IMR-90 (cell line): Measurements from ENCODE around the gene ZNF335. TPM values are rescaled to one million over a fixed set of nuclear protein-coding genes. Genes with fewer than 3 reads are reported as not detected.
"Not testable (repeated sequence)": the region's sequence is repeated elsewhere in the genome, so short reads cannot be mapped to it uniquely, and the experiment has no call there.

Source experiments
- ATAC-seq: fragments of 200-7000 bp; cut with Tn5 transposase; 2 replicates; pipeline ENCODE4 v1.9.1; 2020; ENCODE audit warnings: low read depth, mild to moderate bottlenecking, moderate library complexity
- BruUV-seq: library from RNA; stranded (reverse); fragments of 400-500 nt; replicated peaks from 2 replicates; lab custom pipeline; 2021; lab: Mats Ljungman, UMichigan
- CTCF ChIA-PET: fragments of 300-600 bp; formaldehyde crosslinking; extraction: SDS; loops from one replicate; lab custom pipeline; 2021; ENCODE audit warnings: antibody characterized with exemption; lab: Yijun Ruan, JAX
- POLR2A ChIA-PET: fragments of 300-600 bp; sonication (Branson Sonifier 250); formaldehyde crosslinking; loops from one replicate; lab custom pipeline; 2022; ENCODE audit warnings: antibody characterized with exemption; ENCODE audit not compliant: unreplicated experiment; lab: Charles Lee
- DNase-seq: peaks from one replicate; pipeline ENCODE4 v3.0.0; 2013
- H2AFZ ChIP-seq: replicated peaks from 2 replicates; pipeline ENCODE3; 2013; ENCODE audit warnings: low read length, mild to moderate bottlenecking; ENCODE audit not compliant: poor library complexity
- H2AK5ac ChIP-seq: 2 replicates; pipeline ENCODE4 v1.6.1; 2013; ENCODE audit warnings: low read depth, low read length, inconsistent platforms
- H2AK9ac ChIP-seq: replicated peaks from 2 replicates; pipeline ENCODE3; 2013; ENCODE audit warnings: mild to moderate bottlenecking, low read depth, low read length, moderate library complexity; ENCODE audit not compliant: poor library complexity
- H2BK120ac ChIP-seq: 2 replicates; pipeline ENCODE4 v1.6.1; 2013; ENCODE audit warnings: low read depth, low read length, inconsistent platforms
- H2BK15ac ChIP-seq: 3 replicates; pipeline ENCODE4 v1.6.1; 2013; ENCODE audit warnings: low read depth, low read length, inconsistent platforms
- H2BK20ac ChIP-seq: 2 replicates; pipeline ENCODE4 v1.6.1; 2013; ENCODE audit warnings: low read depth, mild to moderate bottlenecking, inconsistent platforms, low read length, moderate library complexity
- H2BK5ac ChIP-seq: 2 replicates; pipeline ENCODE4 v1.6.1; 2013; ENCODE audit warnings: mild to moderate bottlenecking, low read depth, low read length, inconsistent platforms; ENCODE audit not compliant: poor library complexity, severe bottlenecking
- H3K14ac ChIP-seq: replicated peaks from 2 replicates; pipeline ENCODE4 v1.6.1; 2013; ENCODE audit warnings: low read depth, low read length, inconsistent platforms
- H3K18ac ChIP-seq: 2 replicates; pipeline ENCODE4 v1.6.1; 2013; ENCODE audit warnings: low read depth, low read length, control low read depth
- H3K23ac ChIP-seq: 2 replicates; pipeline ENCODE4 v1.6.1; 2013; ENCODE audit warnings: low read depth, low read length, inconsistent platforms
- H3K27ac ChIP-seq: 2 replicates; pipeline ENCODE4 v1.5.1; 2013; ENCODE audit warnings: mild to moderate bottlenecking, control low read depth, low read length; ENCODE audit not compliant: insufficient read depth
- H3K27me3 ChIP-seq: 2 replicates; pipeline ENCODE4 v1.6.1; 2013; ENCODE audit warnings: low read length; ENCODE audit not compliant: control insufficient read depth, insufficient read depth
- H3K36me3 ChIP-seq: 2 replicates; pipeline ENCODE4 v1.6.1; 2013; ENCODE audit warnings: low read length, mixed read lengths; ENCODE audit not compliant: control insufficient read depth, insufficient read depth
- H3K4ac ChIP-seq: 2 replicates; pipeline ENCODE4 v1.6.1; 2013; ENCODE audit warnings: low read depth, low read length, inconsistent platforms
- H3K4me1 ChIP-seq: 2 replicates; pipeline ENCODE4 v1.6.1; 2013; ENCODE audit warnings: low read length, mixed read lengths; ENCODE audit not compliant: control insufficient read depth, insufficient read depth
- H3K4me2 ChIP-seq: 2 replicates; pipeline ENCODE4 v1.6.1; 2013; ENCODE audit warnings: low read depth, mild to moderate bottlenecking, control low read depth, low read length, moderate library complexity
- H3K4me3 ChIP-seq: 2 replicates; pipeline ENCODE4 v1.5.1; 2013; ENCODE audit warnings: low read depth, mild to moderate bottlenecking, control low read depth, low read length, moderate library complexity; ENCODE audit not compliant: insufficient read depth
- H3K56ac ChIP-seq: 2 replicates; pipeline ENCODE4 v1.6.1; 2013; ENCODE audit warnings: low read length, inconsistent platforms; ENCODE audit not compliant: insufficient read depth; ENCODE audit errors: extremely low read depth
- H3K79me1 ChIP-seq, 2 experiments: 2 replicates each; pipeline ENCODE4 v1.6.1; 2013; ENCODE audit warnings: low read length in 2 of 2, inconsistent platforms in 1 of 2, low read depth in 1 of 2
- H3K9ac ChIP-seq: 2 replicates; pipeline ENCODE4 v1.6.1; 2013; ENCODE audit warnings: low read depth, low read length, control low read depth
- H3K9me1 ChIP-seq: 2 replicates; pipeline ENCODE4 v1.6.1; 2013; ENCODE audit warnings: low read length, inconsistent platforms; ENCODE audit not compliant: insufficient read depth
- H3K9me3 ChIP-seq: 2 replicates; pipeline ENCODE4 v1.6.1; 2013; ENCODE audit warnings: low read length; ENCODE audit not compliant: control insufficient read depth, insufficient read depth
- H4K20me1 ChIP-seq: 2 replicates; pipeline ENCODE4 v1.6.1; 2013; ENCODE audit warnings: low read length, inconsistent platforms; ENCODE audit not compliant: insufficient read depth
- H4K5ac ChIP-seq: 2 replicates; pipeline ENCODE4 v1.6.1; 2013; ENCODE audit warnings: mild to moderate bottlenecking, low read depth, low read length, control low read depth
- H4K8ac ChIP-seq, 2 experiments: 2 replicates each; pipeline ENCODE4 v1.6.1; 2013; ENCODE audit warnings: low read depth in 2 of 2, low read length in 2 of 2, control low read depth in 1 of 2, inconsistent platforms in 1 of 2
- H4K91ac ChIP-seq: 2 replicates; pipeline ENCODE4 v1.6.1; 2013; ENCODE audit warnings: low read depth, low read length, inconsistent platforms; ENCODE audit not compliant: insufficient read depth
- WGBS, 2 experiments: methylation state at CpG; one replicate each; pipeline versions ENCODE4 v1.1.5 to v1.1.7; 2013; ENCODE audit warnings: missing lambda C conversion rate in 2 of 2; ENCODE audit not compliant: insufficient read length in 1 of 2; ENCODE audit errors: extremely low coverage in 2 of 2; 5-methylcytosine and 5-hydroxymethylcytosine counted together
- dilution Hi-C: fragments of 300-500 bp; cut with HindIII; formaldehyde crosslinking; loops from one replicate; pipeline ENCODE4 v1.14.3; 2018; ENCODE audit warnings: low sequenced_read_pairs; ENCODE audit not compliant: unreplicated experiment
- in situ Hi-C: fragments of 300-500 bp; cut with MboI; formaldehyde crosslinking; loops from 3 replicates; pipeline ENCODE4 v1.14.3; 2019; ENCODE audit warnings: low sequenced_read_pairs, inconsistent platforms, mixed read lengths
- intact Hi-C: fragments of 100-400 bp; cut with micrococcal nuclease; formaldehyde crosslinking; loops from 2 replicates; pipeline ENCODE4 v1.10.0; 2022
- polyA plus RNA-seq, 3 experiments: library from polyadenylated mRNA; depleted of rRNA; stranded (reverse); fragments of >200 nt; gene quantifications; 2 replicates each; pipeline ENCODE4 v1.2.3, GENCODE V29; 2012; ENCODE audit warnings: low replicate concordance in 1 of 3
- total RNA-seq: library from RNA; depleted of rRNA; stranded (reverse); fragments of >200 nt; gene quantifications from 2 replicates; pipeline ENCODE4 v1.2.3, GENCODE V29; 2012

Gene ZNF335
- total and polyA plus RNA-seq, 2 of the 4 experiments (the other 2 are of a cell fraction) = 11.8 to 17.8 TPM

- H3K36me3 ChIP-seq, H3K4me2 ChIP-seq, H3K9me3 ChIP-seq, H3K14ac ChIP-seq, H3K9ac ChIP-seq, H3K23ac ChIP-seq, H3K9me1 ChIP-seq, in situ Hi-C loops, dilution Hi-C loops, H2AK9ac ChIP-seq, H3K4ac ChIP-seq, H4K91ac ChIP-seq, H3K27ac ChIP-seq, H2AFZ ChIP-seq, H3K27me3 ChIP-seq, H2AK5ac ChIP-seq, H3K4me1 ChIP-seq, DNase-seq, H3K4me3 ChIP-seq, H2BK120ac ChIP-seq, CTCF ChIA-PET, ATAC-seq, H3K18ac ChIP-seq, POLR2A ChIA-PET, H4K5ac ChIP-seq, H4K8ac ChIP-seq, H2BK15ac ChIP-seq, H2BK20ac ChIP-seq, H2BK5ac ChIP-seq, BruUV-seq, H3K56ac ChIP-seq: not testable (repeated sequence)
- intact Hi-C loops = loop anchor here (10.0 kb wide), 1 partner anchor 97 kb away; the partner anchor contains the start of gene SNX21
- WGBS, 2 experiments = 96% methylated on average over 11 of the region's 17 CpGs; no CpG with 5 or more reads in 1 of the 2 experiments
- Histone ChIP-seq H4K20me1 (peaks cover 19% of the 10 kb centered on the region), H3K79me1 (peaks cover 22 to 49% of the 10 kb centered on the region in 2 experiments)
Observed at GRCh38 chr20:45931680-45932079, 40.3 kb downstream of the ZNF335 start.
